ENCODE data around the gene RAB31. TPM values are rescaled to one million over a fixed set of nuclear protein-coding genes. Genes with fewer than 3 reads are reported as not detected.

Gene RAB31
- total and polyA plus RNA-seq, 2 of the 13 experiments (the other 11 are each of a cell fraction or from before 2014, with no cell fraction given), result 1.1 to 1.7 TPM

- Histone ChIP-seq H3K9me3 (ENCODE audit: low read length) (no peaks in the 10 kb centered on the region), H3K27ac (ENCODE audit: extremely low read length, insufficient read depth, low read length) (no peak overlapping the region), H3K4me3 (replicated peaks in 1 of 3; ENCODE audit: insufficient read depth in 1 of 3, low read depth in 2 of 3, low read length in 3 of 3) (no peak overlapping the region), H3K9ac (ENCODE audit: insufficient read depth, low read depth, low read length) (no peak overlapping the region), H2AFZ (ENCODE audit: low read length) (no peak overlapping the region), H3K4me1 (ENCODE audit: insufficient read depth, low read length) (peaks cover 16% of the 10 kb centered on the region), H3K27me3 (ENCODE audit: control insufficient read depth in 1 of 2, insufficient read depth in 2 of 2, low read length in 2 of 2) (no peaks in the 10 kb centered on the region), H4K20me1 (ENCODE audit: insufficient read depth, low read length) (no peaks in the 10 kb centered on the region), H3K79me2 (ENCODE audit: insufficient read depth, low read length) (no peaks in the 10 kb centered on the region), H3K36me3 (replicated peaks in 1 of 2; ENCODE audit: control insufficient read depth in 1 of 2, insufficient read depth in 2 of 2, low read length in 2 of 2) (no peaks in the 10 kb centered on the region), H3K4me2 (ENCODE audit: low read depth, low read length) (no peak overlapping the region)
- TF ChIP-seq SP4 (CRISPR knock-in tag; IDR thresholded peaks at IDR 0.05) (no peak), SKI (IDR thresholded peaks at IDR 0.05; ENCODE audit: partially characterized antibody) (no peak), TBX2 (CRISPR knock-in tag; IDR thresholded peaks at IDR 0.05; ENCODE audit: borderline replicate concordance) (no peak), KAT2B (IDR thresholded peaks at IDR 0.05; ENCODE audit: borderline replicate concordance, low read depth, low read length) (no peak), ZNF513 (CRISPR knock-in tag; conservative IDR thresholded peaks at IDR 0.05) (no peak), NFE2L1 (CRISPR knock-in tag; IDR thresholded peaks at IDR 0.05; ENCODE audit: borderline replicate concordance) (no peak), NR1H2 (CRISPR knock-in tag; IDR thresholded peaks at IDR 0.05; ENCODE audit: borderline replicate concordance, low read depth) (no peak), CHD4 (IDR thresholded peaks at IDR 0.05; ENCODE audit: borderline replicate concordance, low read length) (no peak), FLYWCH1 (CRISPR knock-in tag; IDR thresholded peaks at IDR 0.05) (no peak), ARID3A (IDR thresholded peaks at IDR 0.05; ENCODE audit: low read depth, low read length) (no peak), ZNF552 (CRISPR knock-in tag; IDR thresholded peaks at IDR 0.05; ENCODE audit: borderline replicate concordance) (no peak), MTERF4 (CRISPR knock-in tag; IDR thresholded peaks at IDR 0.05) (no peak), ZNF839 (CRISPR knock-in tag; IDR thresholded peaks at IDR 0.05; ENCODE audit: borderline replicate concordance) (no peak), RARG (CRISPR knock-in tag; IDR thresholded peaks at IDR 0.05; ENCODE audit: low read depth) (no peak), CERS6 (CRISPR knock-in tag; IDR thresholded peaks at IDR 0.05) (no peak)
- in situ Hi-C loops (cut with HindIII; ENCODE audit: extremely low pct_ligation_motif_present, low pct_unique_long_range_greater_than_20kb), result no loop called here
- FAIRE-seq (no peak), ATAC-seq (no peak), DNase-seq (ENCODE audit: low spot score) (no peak)
- ChIA-PET POLR2A (no interaction called here), CTCF (ENCODE audit: low intra/inter-chr PET ratio, low total read pairs) (no interaction called here)
- intact Hi-C loops (cut with micrococcal nuclease; ENCODE audit: unreplicated experiment), result no loop called here
- 14% methylated on average over 2 of the region's 2 CpGs for WGBS (ENCODE audit: low lambda C conversion rate)
- BruUV-seq (replicated peaks), result no TSS peak
Observed at GRCh38 chr18:9818423-9818734, 110.3 kb downstream of the RAB31 start.
